H9 (cell line): ENCODE results near the gene DNAJC6. TPM values are rescaled to one million over a fixed set of nuclear protein-coding genes. Genes with fewer than 3 reads are reported as not detected.

Experiments
- DNase-seq: peaks from one replicate; pipeline ENCODE4 v3.0.0-alpha.2; 2017
- H2AFZ ChIP-seq: one replicate; pipeline ENCODE4 v1.6.1; 2013; ENCODE audit warnings: mild to moderate bottlenecking, low read length, control low read depth, moderate library complexity
- H2AK5ac ChIP-seq: 2 replicates; pipeline ENCODE4 v1.6.1; 2013; ENCODE audit warnings: low read length, control low read depth, mixed read lengths; ENCODE audit not compliant: insufficient read length
- H2BK120ac ChIP-seq: one replicate; pipeline ENCODE4 v1.6.1; 2013; ENCODE audit warnings: low read depth, mild to moderate bottlenecking, low read length, control low read depth, inconsistent platforms; ENCODE audit not compliant: poor library complexity, severe bottlenecking
- H2BK12ac ChIP-seq: 2 replicates; pipeline ENCODE4 v1.6.1; 2013; ENCODE audit warnings: low read length, control low read depth, mixed read lengths, low read depth; ENCODE audit not compliant: insufficient read length
- H2BK15ac ChIP-seq: 2 replicates; pipeline ENCODE4 v1.6.1; 2013; ENCODE audit warnings: low read depth, low read length, control low read depth
- H2BK20ac ChIP-seq: one replicate; pipeline ENCODE4 v1.6.1; 2013; ENCODE audit warnings: low read depth, mild to moderate bottlenecking, low read length, control low read depth, inconsistent platforms; ENCODE audit not compliant: poor library complexity, severe bottlenecking
- H2BK5ac ChIP-seq: 2 replicates; pipeline ENCODE4 v1.6.1; 2013; ENCODE audit warnings: low read length, control low read depth, mixed read lengths; ENCODE audit not compliant: insufficient read length
- H3K14ac ChIP-seq: 2 replicates; pipeline ENCODE4 v1.6.1; 2013; ENCODE audit warnings: low read length, control low read depth; ENCODE audit not compliant: insufficient read depth
- H3K18ac ChIP-seq: 2 replicates; pipeline ENCODE4 v1.6.1; 2013; ENCODE audit warnings: low read depth, mild to moderate bottlenecking, mixed read lengths, low read length, control low read depth; ENCODE audit not compliant: insufficient read length
- H3K23ac ChIP-seq: 2 replicates; pipeline ENCODE4 v1.6.1; 2013; ENCODE audit warnings: low read length, control low read depth, mixed read lengths, low read depth; ENCODE audit not compliant: insufficient read length
- H3K23me2 ChIP-seq: 2 replicates; pipeline ENCODE4 v1.6.1; 2013; ENCODE audit warnings: low read depth, mild to moderate bottlenecking, mixed read lengths, low read length, control low read depth; ENCODE audit not compliant: insufficient read length, poor library complexity, severe bottlenecking
- H3K27ac ChIP-seq: 2 replicates; pipeline ENCODE4 v1.5.1; 2013; ENCODE audit warnings: low read length, control low read depth, mixed read lengths, low read depth; ENCODE audit not compliant: insufficient read length
- H3K27me3 ChIP-seq: 2 replicates; pipeline ENCODE4 v1.6.1; 2013; ENCODE audit warnings: low read length, control low read depth, inconsistent platforms; ENCODE audit not compliant: insufficient read depth
- H3K4ac ChIP-seq: 2 replicates; pipeline ENCODE4 v1.6.1; 2013; ENCODE audit warnings: low read depth, mild to moderate bottlenecking, control low read depth, inconsistent platforms, low read length, moderate library complexity
- H3K4me1 ChIP-seq: 2 replicates; pipeline ENCODE4 v1.6.1; 2013; ENCODE audit warnings: low read length, control low read depth, inconsistent platforms; ENCODE audit not compliant: insufficient read depth
- H3K4me2 ChIP-seq: 2 replicates; pipeline ENCODE4 v1.6.1; 2013; ENCODE audit warnings: low read length, control low read depth, mixed read lengths; ENCODE audit not compliant: insufficient read length, insufficient read depth
- H3K56ac ChIP-seq: 2 replicates; pipeline ENCODE4 v1.6.1; 2013; ENCODE audit warnings: low read depth, mild to moderate bottlenecking, mixed read lengths, low read length, control low read depth; ENCODE audit not compliant: insufficient read length
- H3K79me1 ChIP-seq: 2 replicates; pipeline ENCODE4 v1.6.1; 2013; ENCODE audit warnings: low read depth, mild to moderate bottlenecking, moderate library complexity, low read length, control low read depth, inconsistent platforms; ENCODE audit not compliant: insufficient read depth, poor library complexity, severe bottlenecking
- H3K79me2 ChIP-seq: 2 replicates; pipeline ENCODE4 v1.6.1; 2013; ENCODE audit warnings: low read length, control low read depth, inconsistent platforms; ENCODE audit not compliant: insufficient read depth
- H3K9ac ChIP-seq: 2 replicates; pipeline ENCODE4 v1.6.1; 2013; ENCODE audit warnings: low read length, control low read depth, mixed read lengths; ENCODE audit not compliant: insufficient read length; ENCODE audit errors: extremely low read depth
- H3K9me3 ChIP-seq: one replicate; pipeline ENCODE4 v1.6.1; 2013; ENCODE audit warnings: low read depth, low read length, inconsistent platforms; ENCODE audit not compliant: control insufficient read depth
- H3T11ph ChIP-seq: one replicate; pipeline ENCODE4 v1.6.1; 2013; ENCODE audit warnings: mild to moderate bottlenecking, low read length, control low read depth, inconsistent platforms
- H4K20me1 ChIP-seq: one replicate; pipeline ENCODE4 v1.6.1; 2013; ENCODE audit not compliant: control insufficient read depth, insufficient read length, insufficient read depth
- H4K5ac ChIP-seq: 2 replicates; pipeline ENCODE4 v1.6.1; 2013; ENCODE audit warnings: low read depth, mild to moderate bottlenecking, mixed read lengths, low read length, control low read depth; ENCODE audit not compliant: insufficient read length
- H4K8ac ChIP-seq: replicated peaks from 2 replicates; pipeline ENCODE4 v1.6.1; 2013; ENCODE audit warnings: low read length, control low read depth, mixed read lengths, low read depth; ENCODE audit not compliant: insufficient read length
- H4K91ac ChIP-seq: 2 replicates; pipeline ENCODE4 v1.6.1; 2013; ENCODE audit warnings: low read depth, mild to moderate bottlenecking, moderate library complexity, mixed read lengths, low read length, control low read depth; ENCODE audit not compliant: insufficient read length
- H3K27ac Mint-ChIP-seq, 3 experiments: 2 replicates in 2 of 3; 3 replicates in 1 of 3; pipeline ENCODE4 v1.8.0; 2020 to 2021; ENCODE audit warnings: mixed read lengths in 3 of 3, mild to moderate bottlenecking in 1 of 3, moderate library complexity in 1 of 3
- H3K27me3 Mint-ChIP-seq: 2 replicates; pipeline ENCODE4 v1.8.0; 2021; ENCODE audit warnings: low read depth, mild to moderate bottlenecking, moderate library complexity, mixed read lengths
- H3K36me3 Mint-ChIP-seq, 3 experiments: 2 replicates in 2 of 3; 3 replicates in 1 of 3; pipeline ENCODE4 v1.8.0; 2020 to 2021; ENCODE audit warnings: low read depth in 3 of 3, mixed read lengths in 3 of 3; ENCODE audit not compliant: insufficient read depth in 1 of 3
- H3K4me1 Mint-ChIP-seq, 2 experiments: 2 replicates each; pipeline ENCODE4 v1.8.0; 2020; ENCODE audit warnings: mixed read lengths in 2 of 2
- H3K4me3 Mint-ChIP-seq, 2 experiments: 2 replicates in 1 of 2; 3 replicates in 1 of 2; pipeline ENCODE4 v1.8.0; 2020 to 2021; ENCODE audit warnings: mild to moderate bottlenecking in 2 of 2, mixed read lengths in 2 of 2, moderate library complexity in 1 of 2
- H3K9me3 Mint-ChIP-seq, 2 experiments: 2 replicates in 1 of 2; 3 replicates in 1 of 2; pipeline ENCODE4 v1.8.0; 2020; ENCODE audit warnings: mild to moderate bottlenecking in 2 of 2, mixed read lengths in 2 of 2, moderate library complexity in 1 of 2
- CTCF ChIP-seq: fragments of 200-600 bp; sonication (generic); conservative IDR thresholded peaks from 3 replicates; pipeline ENCODE4 v1.8.0; 2021; ENCODE audit warnings: antibody characterized with exemption, mild to moderate bottlenecking
- WGBS: extraction: QIAGEN DNeasy Blood & Tissue Kit; methylation state at CpG from one replicate; pipeline ENCODE4 v1.1.7; 2013; ENCODE audit warnings: missing lambda C conversion rate, low lambda C conversion rate, mixed read lengths; ENCODE audit not compliant: insufficient read length; ENCODE audit errors: extremely low coverage; 5-methylcytosine and 5-hydroxymethylcytosine counted together
- total RNA-seq: library from RNA; stranded (reverse); gene quantifications from 2 replicates; pipeline ENCODE4 v1.2.1, GENCODE V29; 2021

Gene DNAJC6
- total RNA-seq, 1 experiment from 2014 or later, result 2.2 TPM

GRCh38 chr1:65418522-65419185 lies 109.3 kb downstream of the DNAJC6 start:
- H3K9ac ChIP-seq, result no peak overlapping the region
- no peak overlapping the region for H2AFZ ChIP-seq
- no peak overlapping the region for H2BK20ac ChIP-seq
- peaks cover 9% of the 10 kb centered on the region for H3K23me2 ChIP-seq
- no peak overlapping the region for H2BK12ac ChIP-seq
- peaks cover 4% of the 10 kb centered on the region for H3K79me1 ChIP-seq
- H3K4me3 Mint-ChIP-seq, result peak overlapping the region in 1 of 2 experiments; percentile 90; a peak in 3 of 5 replicates
- H3K4me2 ChIP-seq, result peak overlapping the region; percentile 80
- no peaks in the 10 kb centered on the region for H3K4me1 ChIP-seq
- no peak overlapping the region for H3K56ac ChIP-seq
- no peaks in the 10 kb centered on the region for H4K20me1 ChIP-seq
- no peaks in the 10 kb centered on the region; a peak in 1 of 5 replicates for H3K9me3 Mint-ChIP-seq
- H3K79me2 ChIP-seq, result peaks cover 10% of the 10 kb centered on the region; the same call in 1 of the 2 replicates
- no peak overlapping the region for H4K8ac ChIP-seq
- no peak overlapping the region for H3K4ac ChIP-seq
- no peaks in the 10 kb centered on the region for H3K27me3 ChIP-seq
- WGBS, result no CpG with 5 or more reads among the region's 4 CpGs
- H3T11ph ChIP-seq, result no peak overlapping the region
- no peak overlapping the region for H4K91ac ChIP-seq
- no peak overlapping the region for H4K5ac ChIP-seq
- no peak overlapping the region for H3K18ac ChIP-seq
- no peak overlapping the region for H2BK15ac ChIP-seq
- H2BK5ac ChIP-seq, result no peak overlapping the region
- no peak overlapping the region for H2AK5ac ChIP-seq
- H3K27ac Mint-ChIP-seq, result no peak overlapping the region; a peak in 2 of 7 replicates
- H3K4me1 Mint-ChIP-seq, result peaks cover 19 to 23% of the 10 kb centered on the region in 2 experiments
- H3K9me3 ChIP-seq, result no peaks in the 10 kb centered on the region
- no peak for TF ChIP-seq CTCF
- no peak overlapping the region for H3K14ac ChIP-seq
- no peak overlapping the region for H2BK120ac ChIP-seq
- no peak for DNase-seq
- H3K36me3 Mint-ChIP-seq, result peaks cover 0 to 6% (median 0%) of the 10 kb centered on the region in 3 experiments; a peak in 2 of 7 replicates
- peak overlapping the region; percentile 2 for H3K27ac ChIP-seq
- H3K27me3 Mint-ChIP-seq, result no peaks in the 10 kb centered on the region
- no peak overlapping the region for H3K23ac ChIP-seq
